Astrocyte of the spinal cord (primary cell): ENCODE results near the gene SLC1A4.

ENCODE experiments used
- DNase-seq: peaks from one replicate; pipeline ENCODE4 v3.0.0; 2011; ENCODE audit warnings: low read depth, low spot score
- H3K4me3 ChIP-seq: 2 replicates; pipeline ENCODE4 v1.5.1; 2011; ENCODE audit warnings: low read depth, mild to moderate bottlenecking, low read length, moderate library complexity
- CTCF ChIP-seq: IDR thresholded peaks from 2 replicates; pipeline ENCODE4 v1.5.1; 2012; ENCODE audit warnings: low read depth, mild to moderate bottlenecking, low read length, inconsistent platforms
- in situ Hi-C: cut with HindIII; loops from 2 replicates; pipeline ENCODE4 v1.10.0; 2017; ENCODE audit warnings: low sequenced_read_pairs

The SLC1A4 gene

GRCh38 chr2:64989126-64989981, at the start of gene SLC1A4:
Gene SLC1A4, plus strand, starts transcription at chr2:64989399. Its CDS starts 245 bp downstream, at chr2:64989644.
- H3K4me3 ChIP-seq, result peak within 1 kb of the TSS; percentile 70
- TF ChIP-seq CTCF, result no peak
- peak; percentile 88 for DNase-seq
- in situ Hi-C loops, result no loop called here

- TF ChIP-seq CTCF, result no peak
- H3K4me3 ChIP-seq, result no peak overlapping the region
- in situ Hi-C loops, result no loop called here
- no peak for DNase-seq
Measured at GRCh38 chr2:64941143-64941542, 48.1 kb upstream of the SLC1A4 start.

- no peak overlapping the region for H3K4me3 ChIP-seq
- TF ChIP-seq CTCF, result no peak
- no peak for DNase-seq
- in situ Hi-C loops, result no loop called here
Measured at GRCh38 chr2:64941801-64942200, 47.4 kb upstream of the SLC1A4 start.

- no peak overlapping the region for H3K4me3 ChIP-seq
- no peak for DNase-seq
- in situ Hi-C loops, result no loop called here
- no peak for TF ChIP-seq CTCF
Measured at GRCh38 chr2:64942693-64943092, 46.5 kb upstream of the SLC1A4 start.

GRCh38 chr2:64943387-64944150, 45.6 kb upstream of the SLC1A4 start:
- TF ChIP-seq CTCF, result no peak
- no peak overlapping the region for H3K4me3 ChIP-seq
- peak; percentile 49 for DNase-seq
- in situ Hi-C loops, result no loop called here

GRCh38 chr2:64944484-64944883, 44.7 kb upstream of the SLC1A4 start:
- no peak overlapping the region for H3K4me3 ChIP-seq
- in situ Hi-C loops, result no loop called here
- DNase-seq, result no peak
- no peak for TF ChIP-seq CTCF
